Erythroblast (primary cell): Measurements from ENCODE around the gene RNU1-2.

ENCODE experiments used
- GATA1 ChIP-seq: IDR thresholded peaks from 2 replicates; pipeline ENCODE4 v1.6.1; 2011; ENCODE audit warnings: low read depth, mild to moderate bottlenecking, control low read depth, low read length, moderate library complexity
- POLR2A ChIP-seq: IDR thresholded peaks from 2 replicates; pipeline ENCODE4 v1.6.1; 2011; ENCODE audit warnings: mild to moderate bottlenecking, low read length

GRCh38 chr1:16922885-16923431 is 27.2 kb downstream of the RNU1-2 start:
- TF ChIP-seq POLR2A (no peak), GATA1 (no peak)
